Measurements from ENCODE around the gene SLC44A1.

SLC44A1 gene

DNA sequence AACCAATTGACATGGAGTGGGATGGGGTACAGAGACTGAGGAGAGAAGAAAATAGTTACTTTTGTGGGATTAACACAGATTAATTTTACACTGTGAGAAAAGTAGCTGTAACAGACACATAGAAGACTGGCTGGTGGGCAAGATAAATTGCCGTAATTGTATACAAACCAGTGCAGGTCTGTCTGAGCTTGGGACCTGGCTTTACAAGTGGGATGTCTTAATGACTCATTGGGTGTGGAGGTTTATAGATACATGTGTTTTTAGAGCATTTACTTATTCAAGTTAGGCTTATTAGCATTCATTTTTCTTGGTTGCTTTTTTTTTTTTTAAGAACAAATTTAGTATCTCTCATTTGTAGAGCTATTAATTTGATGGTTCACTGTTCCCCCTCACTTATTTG, 37.5 kb downstream of the SLC44A1 start:
- Histone ChIP-seq H3K27me3 (ENCODE audit: insufficient read depth, insufficient read length) (no peaks in the 10 kb centered on the region), H3K4me1 (ENCODE audit: insufficient read depth, insufficient read length) (no peaks in the 10 kb centered on the region), H3K4me3 (ENCODE audit: insufficient read length, low read depth) (no peak overlapping the region), H3K9me3 (ENCODE audit: insufficient read depth, low read length) (no peaks in the 10 kb centered on the region), H3K36me3 (ENCODE audit: insufficient read depth, insufficient read length, low read length) (no peaks in the 10 kb centered on the region), H3K9ac (ENCODE audit: insufficient read length, low read depth) (no peak overlapping the region)
- no peak for DNase-seq (ENCODE audit: low read depth, low spot score)
- TF ChIP-seq SUZ12 (IDR thresholded peaks at IDR 0.05; ENCODE audit: extremely low read depth, insufficient read depth, insufficient read length) (no peak), ZNF274 (IDR thresholded peaks at IDR 0.05; ENCODE audit: low read depth, low read length) (no peak), YY1 (IDR thresholded peaks at IDR 0.05; ENCODE audit: insufficient read depth, insufficient read length) (no peak)

DNA sequence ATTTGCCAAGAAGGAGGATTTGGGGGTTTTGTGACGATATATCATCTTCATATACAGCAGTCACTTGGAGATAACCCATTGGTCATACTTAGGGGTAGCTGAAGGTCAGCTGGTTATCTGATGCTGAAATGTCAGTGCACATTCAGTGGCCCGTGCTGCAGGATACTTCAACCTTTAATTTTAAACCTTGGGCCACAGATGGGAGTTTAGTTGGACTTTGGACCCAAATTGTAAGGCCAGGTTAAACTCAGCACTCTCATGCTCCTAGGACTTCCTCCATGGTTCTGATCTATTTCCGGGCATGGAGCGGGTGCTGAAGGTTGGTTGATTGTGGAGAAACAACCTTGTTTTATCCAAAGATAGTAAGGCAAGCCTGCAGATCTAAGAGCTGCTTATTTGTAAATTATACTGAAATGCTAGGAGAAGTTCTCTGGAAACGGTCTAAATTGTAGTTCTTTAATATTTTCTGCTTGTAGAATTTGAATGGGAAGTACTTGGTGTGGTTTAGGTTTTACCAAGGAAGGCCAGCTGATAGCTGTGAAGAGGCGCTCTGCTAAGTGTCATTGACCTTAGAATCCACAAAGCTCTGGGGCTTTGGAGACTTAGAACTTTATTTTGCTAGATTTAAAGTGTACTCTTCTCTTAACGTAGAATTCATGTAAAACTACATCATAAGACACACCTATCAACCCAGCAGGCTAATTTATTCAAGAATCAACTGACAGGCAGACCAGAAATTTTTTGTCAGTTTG, 38.6 kb downstream of the SLC44A1 start:
- TF ChIP-seq ZNF274 (IDR thresholded peaks at IDR 0.05; ENCODE audit: low read depth, low read length) = no peak
- no peak for TF ChIP-seq YY1 (IDR thresholded peaks at IDR 0.05; ENCODE audit: insufficient read depth, insufficient read length)
- no peak for TF ChIP-seq SUZ12 (IDR thresholded peaks at IDR 0.05; ENCODE audit: extremely low read depth, insufficient read depth, insufficient read length)
- Histone ChIP-seq H3K36me3 (ENCODE audit: insufficient read depth, insufficient read length, low read length) (no peaks in the 10 kb centered on the region), H3K9me3 (ENCODE audit: insufficient read depth, low read length) (no peaks in the 10 kb centered on the region), H3K27me3 (ENCODE audit: insufficient read depth, insufficient read length) (no peaks in the 10 kb centered on the region), H3K4me3 (ENCODE audit: insufficient read length, low read depth) (no peak overlapping the region), H3K4me1 (ENCODE audit: insufficient read depth, insufficient read length) (no peaks in the 10 kb centered on the region), H3K9ac (ENCODE audit: insufficient read length, low read depth) (no peak overlapping the region)
- DNase-seq (ENCODE audit: low read depth, low spot score) = no peak

DNA sequence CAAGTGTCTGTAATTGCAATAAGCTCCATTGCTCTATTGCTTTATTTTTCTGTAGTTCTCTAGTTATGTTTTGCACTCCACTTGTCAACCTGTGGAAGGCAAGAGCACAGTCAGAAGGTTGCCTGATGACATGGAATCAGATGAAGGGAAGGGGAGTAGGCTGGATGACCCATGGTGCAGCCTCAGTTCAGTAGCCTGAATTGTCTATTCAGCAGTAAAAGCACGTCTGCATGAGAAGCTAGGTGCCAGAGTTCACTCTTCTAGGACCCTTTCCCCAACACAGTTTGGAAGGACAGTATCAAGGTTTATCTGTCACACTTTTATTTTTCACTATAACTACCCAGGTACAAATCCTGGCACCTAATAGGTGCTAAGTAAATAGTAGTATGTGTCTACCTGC, 39.3 kb downstream of the SLC44A1 start:
- Histone ChIP-seq H3K4me1 (ENCODE audit: insufficient read depth, insufficient read length) (no peaks in the 10 kb centered on the region), H3K36me3 (ENCODE audit: insufficient read depth, insufficient read length, low read length) (no peaks in the 10 kb centered on the region), H3K9ac (ENCODE audit: insufficient read length, low read depth) (no peak overlapping the region), H3K9me3 (ENCODE audit: insufficient read depth, low read length) (no peaks in the 10 kb centered on the region), H3K4me3 (ENCODE audit: insufficient read length, low read depth) (no peak overlapping the region), H3K27me3 (ENCODE audit: insufficient read depth, insufficient read length) (no peaks in the 10 kb centered on the region)
- DNase-seq (ENCODE audit: low read depth, low spot score) = no peak
- TF ChIP-seq YY1 (IDR thresholded peaks at IDR 0.05; ENCODE audit: insufficient read depth, insufficient read length) = no peak
- TF ChIP-seq ZNF274 (IDR thresholded peaks at IDR 0.05; ENCODE audit: low read depth, low read length) = no peak
- TF ChIP-seq SUZ12 (IDR thresholded peaks at IDR 0.05; ENCODE audit: extremely low read depth, insufficient read depth, insufficient read length) = no peak

DNA sequence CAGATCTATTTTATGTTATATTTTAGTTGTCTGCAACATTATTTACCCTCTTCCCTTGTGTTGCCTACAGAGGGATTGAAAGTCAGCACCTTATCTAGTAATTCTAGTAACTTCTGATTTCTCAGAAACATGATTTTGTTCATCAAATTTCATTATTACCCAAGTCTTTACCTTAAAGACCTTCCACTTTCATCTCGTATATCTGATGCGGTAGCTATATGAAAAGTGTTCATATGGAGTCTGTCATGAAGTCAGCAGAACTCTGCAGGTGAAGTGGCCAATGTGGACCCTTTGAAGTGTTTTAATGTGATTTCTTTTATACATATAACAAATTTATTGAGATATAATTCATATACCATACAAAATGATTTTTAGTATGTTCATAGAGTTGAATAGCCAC, 40.0 kb downstream of the SLC44A1 start:
- H3K4me1 ChIP-seq (ENCODE audit: insufficient read depth, insufficient read length) = no peaks in the 10 kb centered on the region
- no peaks in the 10 kb centered on the region for H3K36me3 ChIP-seq (ENCODE audit: insufficient read depth, insufficient read length, low read length)
- no peak overlapping the region for H3K4me3 ChIP-seq (ENCODE audit: insufficient read length, low read depth)
- no peaks in the 10 kb centered on the region for H3K27me3 ChIP-seq (ENCODE audit: insufficient read depth, insufficient read length)
- TF ChIP-seq SUZ12 (IDR thresholded peaks at IDR 0.05; ENCODE audit: extremely low read depth, insufficient read depth, insufficient read length) = no peak
- no peak for TF ChIP-seq YY1 (IDR thresholded peaks at IDR 0.05; ENCODE audit: insufficient read depth, insufficient read length)
- TF ChIP-seq ZNF274 (IDR thresholded peaks at IDR 0.05; ENCODE audit: low read depth, low read length) = no peak
- H3K9me3 ChIP-seq (ENCODE audit: insufficient read depth, low read length) = no peaks in the 10 kb centered on the region
- no peak overlapping the region for H3K9ac ChIP-seq (ENCODE audit: insufficient read length, low read depth)
- no peak for DNase-seq (ENCODE audit: low read depth, low spot score)

DNA sequence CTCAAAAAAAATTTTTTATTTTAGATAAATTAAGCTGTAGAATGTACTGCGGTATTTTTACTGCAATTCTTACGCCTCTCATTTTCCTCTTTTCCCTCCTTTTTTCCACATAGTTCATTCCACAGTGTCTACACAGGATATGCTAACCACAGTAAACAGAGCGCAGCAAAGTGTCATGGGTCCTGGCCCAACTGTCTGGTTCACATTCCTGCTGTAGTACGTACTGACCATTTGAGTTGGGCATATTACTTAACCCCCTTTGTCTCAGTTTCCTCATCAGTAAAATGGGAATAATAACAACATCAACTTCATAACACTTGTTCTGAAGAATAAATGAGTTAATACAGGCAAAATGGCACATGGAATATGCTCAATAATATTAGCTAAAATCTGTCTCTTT, 41.6 kb downstream of the SLC44A1 start:
- Histone ChIP-seq H3K4me1 (ENCODE audit: insufficient read depth, insufficient read length) (no peaks in the 10 kb centered on the region), H3K9ac (ENCODE audit: insufficient read length, low read depth) (no peak overlapping the region), H3K36me3 (ENCODE audit: insufficient read depth, insufficient read length, low read length) (no peaks in the 10 kb centered on the region), H3K9me3 (ENCODE audit: insufficient read depth, low read length) (no peaks in the 10 kb centered on the region), H3K4me3 (ENCODE audit: insufficient read length, low read depth) (no peak overlapping the region), H3K27me3 (ENCODE audit: insufficient read depth, insufficient read length) (no peaks in the 10 kb centered on the region)
- DNase-seq (ENCODE audit: low read depth, low spot score) = no peak
- TF ChIP-seq SUZ12 (IDR thresholded peaks at IDR 0.05; ENCODE audit: extremely low read depth, insufficient read depth, insufficient read length) = no peak
- no peak for TF ChIP-seq ZNF274 (IDR thresholded peaks at IDR 0.05; ENCODE audit: low read depth, low read length)
- no peak for TF ChIP-seq YY1 (IDR thresholded peaks at IDR 0.05; ENCODE audit: insufficient read depth, insufficient read length)

DNA sequence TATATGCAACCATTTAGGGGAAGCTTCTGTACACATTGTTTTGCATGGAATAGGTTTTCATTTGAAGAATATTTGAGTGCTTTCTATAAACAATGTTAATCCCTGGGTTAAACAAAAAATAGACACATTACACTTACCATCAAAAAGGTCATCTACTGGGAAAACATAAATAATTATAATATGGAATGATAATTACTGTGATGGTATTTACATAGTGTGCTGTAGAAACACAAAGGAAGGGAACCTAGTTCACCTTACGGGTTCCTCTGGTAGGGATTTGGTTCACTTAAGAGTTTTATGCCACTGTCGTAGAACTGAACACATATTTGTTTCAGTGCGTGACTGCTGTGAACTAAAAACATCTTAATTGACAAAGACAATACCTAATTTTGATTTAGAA, 44.9 kb downstream of the SLC44A1 start:
- Histone ChIP-seq H3K4me1 (ENCODE audit: insufficient read depth, insufficient read length) (peaks cover 3% of the 10 kb centered on the region), H3K9me3 (ENCODE audit: insufficient read depth, low read length) (no peaks in the 10 kb centered on the region), H3K4me3 (ENCODE audit: insufficient read length, low read depth) (no peak overlapping the region), H3K9ac (ENCODE audit: insufficient read length, low read depth) (no peak overlapping the region), H3K27me3 (ENCODE audit: insufficient read depth, insufficient read length) (no peaks in the 10 kb centered on the region), H3K36me3 (ENCODE audit: insufficient read depth, insufficient read length, low read length) (no peaks in the 10 kb centered on the region)
- TF ChIP-seq SUZ12 (IDR thresholded peaks at IDR 0.05; ENCODE audit: extremely low read depth, insufficient read depth, insufficient read length) = no peak
- TF ChIP-seq ZNF274 (IDR thresholded peaks at IDR 0.05; ENCODE audit: low read depth, low read length) = no peak
- no peak for TF ChIP-seq YY1 (IDR thresholded peaks at IDR 0.05; ENCODE audit: insufficient read depth, insufficient read length)
- no peak for DNase-seq (ENCODE audit: low read depth, low spot score)

DNA sequence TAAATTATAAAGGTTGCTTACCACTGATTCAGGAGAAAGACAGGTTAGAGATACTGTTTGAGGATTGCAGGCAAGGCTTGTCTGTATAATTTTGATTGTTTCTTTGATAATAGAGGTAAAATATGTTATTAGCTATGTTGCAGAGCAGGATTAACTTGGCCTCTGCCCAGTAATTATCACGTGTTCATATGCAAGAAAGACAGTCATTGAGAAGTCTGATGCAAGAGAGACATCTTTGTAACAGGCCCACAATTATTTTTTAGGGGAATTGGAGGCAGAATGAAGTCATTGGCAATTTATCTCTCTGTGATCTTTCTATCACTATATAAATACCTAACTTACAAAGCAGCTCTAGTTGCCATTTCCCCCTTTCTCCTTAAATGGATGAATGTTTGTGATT, 46.0 kb downstream of the SLC44A1 start:
- no peaks in the 10 kb centered on the region for H3K36me3 ChIP-seq (ENCODE audit: insufficient read depth, insufficient read length, low read length)
- no peak for DNase-seq (ENCODE audit: low read depth, low spot score)
- no peaks in the 10 kb centered on the region for H3K9me3 ChIP-seq (ENCODE audit: insufficient read depth, low read length)
- H3K4me3 ChIP-seq (ENCODE audit: insufficient read length, low read depth) = no peak overlapping the region
- no peak overlapping the region for H3K9ac ChIP-seq (ENCODE audit: insufficient read length, low read depth)
- H3K4me1 ChIP-seq (ENCODE audit: insufficient read depth, insufficient read length) = peaks cover 3% of the 10 kb centered on the region
- TF ChIP-seq SUZ12 (IDR thresholded peaks at IDR 0.05; ENCODE audit: extremely low read depth, insufficient read depth, insufficient read length) (no peak), ZNF274 (IDR thresholded peaks at IDR 0.05; ENCODE audit: low read depth, low read length) (no peak), YY1 (IDR thresholded peaks at IDR 0.05; ENCODE audit: insufficient read depth, insufficient read length) (no peak)
- no peaks in the 10 kb centered on the region for H3K27me3 ChIP-seq (ENCODE audit: insufficient read depth, insufficient read length)
